SK-N-SH (cell line): ENCODE results near the gene NT5DC2. TPM values are rescaled to one million over a fixed set of nuclear protein-coding genes. Genes with fewer than 3 reads are reported as not detected.

Experiments used
- CTCF ChIA-PET: fragments of 300-600, 350-600 bp; formaldehyde crosslinking; extraction: SDS; loops from one replicate; lab custom pipeline; 2021; lab: Yijun Ruan, JAX
- POLR2A ChIA-PET: fragments of 350-600 bp; sonication (Branson Sonifier 250); formaldehyde crosslinking; extraction: SDS; loops from one replicate; lab custom pipeline; 2020; ENCODE audit warnings: antibody characterized with exemption, inconsistent platforms; lab: Yijun Ruan, JAX
- DNase-seq: peaks from one replicate; pipeline ENCODE4 v3.0.0; 2012
- H2AFZ ChIP-seq: fragments of 200-600 bp; sonication (generic); 2 replicates; pipeline ENCODE4 v1.8.1; 2016; ENCODE audit warnings: antibody characterized with exemption, mild to moderate bottlenecking, low read depth
- H3F3A ChIP-seq: fragments of 200-600 bp; sonication (generic); replicated peaks from 2 replicates; pipeline ENCODE3; 2016; ENCODE audit warnings: antibody characterized with exemption, mild to moderate bottlenecking; ENCODE audit not compliant: insufficient read depth
- H3K27ac ChIP-seq, 2 experiments: fragments of 200-500 bp in 1 of 2; fragments of 200-600 bp in 1 of 2; sonication (Bioruptor generic) in 1 of 2; sonication (generic), shearing (Covaris generic) in 1 of 2; 2 replicates each; pipeline versions ENCODE4 v1.5.1 to v1.6.1; 2014 to 2016; ENCODE audit warnings: low read depth in 2 of 2, inconsistent platforms in 1 of 2, low read length in 1 of 2, mild to moderate bottlenecking in 1 of 2, mixed read lengths in 1 of 2
- H3K27me3 ChIP-seq: fragments of 200-600 bp; sonication (generic), shearing (Covaris generic); 2 replicates; pipeline ENCODE4 v1.6.1; 2016; ENCODE audit warnings: mixed run types; ENCODE audit not compliant: insufficient read depth
- H3K36me3 ChIP-seq, 2 experiments: fragments of 200-500 bp in 1 of 2; fragments of 200-600 bp in 1 of 2; sonication (Bioruptor generic) in 1 of 2; sonication (generic) in 1 of 2; replicated peaks in 1 of 2; 2 replicates each; pipeline versions ENCODE3 to v1.5.1; 2014 to 2016; ENCODE audit warnings: low read length in 1 of 2, mild to moderate bottlenecking in 1 of 2; ENCODE audit not compliant: insufficient read depth in 2 of 2, control insufficient read depth in 1 of 2
- H3K4me1 ChIP-seq, 2 experiments: fragments of 200-500 bp in 1 of 2; fragments of 200-600 bp in 1 of 2; sonication (Bioruptor generic) in 1 of 2; sonication (generic), shearing (Covaris generic) in 1 of 2; 2 replicates each; pipeline versions ENCODE4 v1.5.1 to v1.6.1; 2014 to 2016; ENCODE audit warnings: low read depth in 1 of 2, low read length in 1 of 2, mixed run types in 1 of 2; ENCODE audit not compliant: insufficient read depth in 2 of 2, control insufficient read depth in 1 of 2
- H3K4me2 ChIP-seq: fragments of 200-600 bp; sonication (generic), shearing (Covaris generic); 2 replicates; pipeline ENCODE4 v1.6.1; 2017; ENCODE audit warnings: mixed run types
- H3K4me3 ChIP-seq, 2 experiments: fragments of 200-500 bp in 1 of 2; fragments of 200-600 bp in 1 of 2; sonication (Bioruptor generic) in 1 of 2; sonication (generic), shearing (Covaris generic) in 1 of 2; 2 replicates each; pipeline versions ENCODE4 v1.5.1 to v1.8.1; 2014 to 2016; ENCODE audit warnings: low read depth in 2 of 2, inconsistent platforms in 1 of 2, low read length in 1 of 2, mild to moderate bottlenecking in 1 of 2, mixed read lengths in 1 of 2, moderate library complexity in 1 of 2
- H3K79me2 ChIP-seq: fragments of 200-600 bp; sonication (generic); 2 replicates; pipeline ENCODE4 v1.8.1; 2017; ENCODE audit warnings: mild to moderate bottlenecking; ENCODE audit not compliant: insufficient read depth
- H3K9ac ChIP-seq: fragments of 200-600 bp; sonication (generic); 2 replicates; pipeline ENCODE4 v1.6.1; 2017; ENCODE audit warnings: mixed run types
- H3K9me2 ChIP-seq: fragments of 200-600 bp; sonication (generic); 2 replicates; pipeline ENCODE4 v1.6.1; 2017; ENCODE audit warnings: mixed run types
- H3K9me3 ChIP-seq: fragments of 200-600 bp; sonication (generic); 2 replicates; pipeline ENCODE4 v1.6.1; 2017; ENCODE audit warnings: mixed run types, mild to moderate bottlenecking, moderate library complexity
- H4K20me1 ChIP-seq: fragments of 200-600 bp; sonication (generic); 2 replicates; pipeline ENCODE4 v1.6.1; 2017; ENCODE audit warnings: mild to moderate bottlenecking, mixed run types; ENCODE audit not compliant: insufficient read depth
- CHD2 ChIP-seq: fragments of 150-350 bp; IDR thresholded peaks from 2 replicates; pipeline ENCODE4 v1.6.1; 2018; ENCODE audit warnings: low read length; ENCODE audit not compliant: partially characterized antibody
- EP300 ChIP-seq, 2 experiments: IDR thresholded peaks; 2 replicates each; pipeline versions ENCODE4 v1.4.0 to v1.6.1; 2012; ENCODE audit warnings: borderline replicate concordance in 1 of 2, low read depth in 1 of 2, low read length in 1 of 2
- EZH2phosphoT487 ChIP-seq: fragments of 200-600 bp; sonication (generic); IDR thresholded peaks from 2 replicates; pipeline ENCODE4 v1.6.1; 2017; ENCODE audit warnings: low read depth, mixed run types, mild to moderate bottlenecking, antibody characterized with exemption, moderate library complexity, borderline replicate concordance
- FOXJ3 ChIP-seq: sonication (generic); formaldehyde crosslinking; IDR thresholded peaks from 2 replicates; pipeline ENCODE4 v1.5.1; 2020; ENCODE audit warnings: mild to moderate bottlenecking, missing genetic modification reagents
- FOXM1 ChIP-seq: IDR thresholded peaks from 2 replicates; pipeline ENCODE4 v1.4.0; 2012; ENCODE audit warnings: low read depth, mild to moderate bottlenecking
- GABPA ChIP-seq: IDR thresholded peaks from 2 replicates; pipeline ENCODE4 v1.4.0; 2012; ENCODE audit warnings: low read depth, mild to moderate bottlenecking
- GATA2 ChIP-seq: sonication (generic); formaldehyde crosslinking; IDR thresholded peaks from 2 replicates; pipeline ENCODE4 v1.5.0; 2020; ENCODE audit warnings: mild to moderate bottlenecking, missing genetic modification reagents
- MEF2A ChIP-seq: IDR thresholded peaks from 2 replicates; pipeline ENCODE4 v1.4.0; 2012; ENCODE audit warnings: low read depth, borderline replicate concordance
- MXI1 ChIP-seq: IDR thresholded peaks from 2 replicates; pipeline ENCODE4 v1.6.1; 2012; ENCODE audit warnings: mild to moderate bottlenecking, low read depth, low read length, improper control_type of control experiment
- NRF1 ChIP-seq: IDR thresholded peaks from 2 replicates; pipeline ENCODE4 v1.6.1; 2012; ENCODE audit warnings: low read depth, mild to moderate bottlenecking, low read length
- RAD21 ChIP-seq: IDR thresholded peaks from 2 replicates; pipeline ENCODE4 v1.6.1; 2012; ENCODE audit warnings: mild to moderate bottlenecking, low read length
- RCOR1 ChIP-seq: fragments of 150-350 bp; IDR thresholded peaks from 2 replicates; pipeline ENCODE4 v1.6.1; 2017; ENCODE audit warnings: antibody characterized with exemption, low read length
- RFX5 ChIP-seq: IDR thresholded peaks from 2 replicates; pipeline ENCODE4 v1.6.1; 2012; ENCODE audit warnings: mild to moderate bottlenecking, improper control_type of control experiment, low read length
- RXRA ChIP-seq: IDR thresholded peaks from 2 replicates; pipeline ENCODE4 v1.4.0; 2012; ENCODE audit warnings: low read depth, mild to moderate bottlenecking, borderline replicate concordance
- TAF1 ChIP-seq: IDR thresholded peaks from 2 replicates; pipeline ENCODE4 v1.6.1; 2012; ENCODE audit warnings: low read depth, mild to moderate bottlenecking, low read length, moderate library complexity, borderline replicate concordance
- TCF12 ChIP-seq: IDR thresholded peaks from 2 replicates; pipeline ENCODE4 v1.4.0; 2012
- TEAD4 ChIP-seq: IDR thresholded peaks from 2 replicates; pipeline ENCODE4 v1.4.0; 2012; ENCODE audit warnings: mild to moderate bottlenecking, borderline replicate concordance; ENCODE audit not compliant: insufficient read depth
- YY1 ChIP-seq: IDR thresholded peaks from 2 replicates; pipeline ENCODE4 v1.4.0; 2012; ENCODE audit warnings: low read depth, mild to moderate bottlenecking
- WGBS: methylation state at CpG from one replicate; pipeline ENCODE4 v1.1.6; 2017; ENCODE audit warnings: low lambda C conversion rate; 5-methylcytosine and 5-hydroxymethylcytosine counted together
- polyA plus RNA-seq, 3 experiments: library from polyadenylated mRNA; depleted of rRNA; stranded (reverse); fragments of >200 nt; gene quantifications; 2 replicates each; pipeline ENCODE4 v1.2.3, GENCODE V29; 2012
- TF ChIP-seq, protein P1 (sequence below): fragments of 200-600 bp; sonication (generic); IDR thresholded peaks from 2 replicates; pipeline ENCODE4 v1.6.1; 2017; ENCODE audit warnings: antibody characterized with exemption, mild to moderate bottlenecking, moderate library complexity
- TF ChIP-seq, protein P2 (sequence below): IDR thresholded peaks from 2 replicates; pipeline ENCODE4 v1.6.1; 2012; ENCODE audit warnings: mild to moderate bottlenecking, low read depth, low read length, moderate library complexity
- TF ChIP-seq, protein P3 (sequence below): IDR thresholded peaks from 2 replicates; pipeline ENCODE4 v1.4.0; 2012; ENCODE audit warnings: low read depth, borderline replicate concordance

The NT5DC2 gene
- polyA plus RNA-seq, 1 of the 3 experiments (the other 2 are of a cell fraction): 113 TPM

DNA sequence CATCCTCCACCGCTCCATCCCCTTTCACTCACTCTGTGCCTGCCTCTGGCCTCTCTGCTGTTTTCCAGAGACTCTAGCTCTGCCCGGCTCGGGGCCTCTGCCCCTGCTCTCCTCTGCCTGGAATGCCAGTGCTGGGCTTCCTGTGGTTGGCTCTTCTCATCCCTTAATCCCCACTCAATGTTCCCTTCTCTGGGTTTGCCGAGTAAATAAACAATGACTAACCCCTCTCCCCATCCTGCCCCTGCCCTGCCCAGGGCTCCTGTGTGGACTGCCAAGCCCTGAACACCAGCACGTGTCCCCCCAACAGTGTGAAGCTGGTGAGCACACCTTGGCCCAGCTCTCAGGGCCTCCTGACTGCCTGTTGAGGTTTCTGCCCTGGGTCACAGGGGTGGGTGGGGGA, 26.3 kb downstream of the NT5DC2 start:
- Histone ChIP-seq H3K27ac (no peak overlapping the region), H2AFZ (no peak overlapping the region), H3K9me2 (no peaks in the 10 kb centered on the region), H3K4me1 (peaks cover 0 to 9% of the 10 kb centered on the region in 2 experiments; a peak in 1 of 4 replicates), H3K4me3 (no peak overlapping the region), H3K27me3 (no peaks in the 10 kb centered on the region), H3K79me2 (no peaks in the 10 kb centered on the region), H3K4me2 (no peak overlapping the region), H3K9ac (no peak overlapping the region), H3K9me3 (no peaks in the 10 kb centered on the region), H4K20me1 (no peaks in the 10 kb centered on the region), H3K36me3 (no peaks in the 10 kb centered on the region), H3F3A (no peaks in the 10 kb centered on the region)
- CTCF ChIA-PET: interaction anchor here (0.6 to 0.7 kb wide), 2 partner anchors 19 to 35 kb away, joined by 3 to 4 read pairs; no protein-coding TSS in a partner anchor
- WGBS: 70% methylated on average over 4 of the region's 5 CpGs
- POLR2A ChIA-PET: no interaction called here
- TF ChIP-seq CHD2 (no peak), RXRA (no peak), MEF2A (no peak), MXI1 (no peak), RCOR1 (no peak), EZH2phosphoT487 (no peak), TAF1 (no peak), GATA2 (no peak), TCF12 (no peak), GABPA (no peak), FOXJ3 (CRISPR knock-in tag) (no peak), FOXM1 (no peak)
- TF ChIP-seq, protein P1, sequence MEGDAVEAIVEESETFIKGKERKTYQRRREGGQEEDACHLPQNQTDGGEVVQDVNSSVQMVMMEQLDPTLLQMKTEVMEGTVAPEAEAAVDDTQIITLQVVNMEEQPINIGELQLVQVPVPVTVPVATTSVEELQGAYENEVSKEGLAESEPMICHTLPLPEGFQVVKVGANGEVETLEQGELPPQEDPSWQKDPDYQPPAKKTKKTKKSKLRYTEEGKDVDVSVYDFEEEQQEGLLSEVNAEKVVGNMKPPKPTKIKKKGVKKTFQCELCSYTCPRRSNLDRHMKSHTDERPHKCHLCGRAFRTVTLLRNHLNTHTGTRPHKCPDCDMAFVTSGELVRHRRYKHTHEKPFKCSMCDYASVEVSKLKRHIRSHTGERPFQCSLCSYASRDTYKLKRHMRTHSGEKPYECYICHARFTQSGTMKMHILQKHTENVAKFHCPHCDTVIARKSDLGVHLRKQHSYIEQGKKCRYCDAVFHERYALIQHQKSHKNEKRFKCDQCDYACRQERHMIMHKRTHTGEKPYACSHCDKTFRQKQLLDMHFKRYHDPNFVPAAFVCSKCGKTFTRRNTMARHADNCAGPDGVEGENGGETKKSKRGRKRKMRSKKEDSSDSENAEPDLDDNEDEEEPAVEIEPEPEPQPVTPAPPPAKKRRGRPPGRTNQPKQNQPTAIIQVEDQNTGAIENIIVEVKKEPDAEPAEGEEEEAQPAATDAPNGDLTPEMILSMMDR: no peak
- no peak for DNase-seq

DNA sequence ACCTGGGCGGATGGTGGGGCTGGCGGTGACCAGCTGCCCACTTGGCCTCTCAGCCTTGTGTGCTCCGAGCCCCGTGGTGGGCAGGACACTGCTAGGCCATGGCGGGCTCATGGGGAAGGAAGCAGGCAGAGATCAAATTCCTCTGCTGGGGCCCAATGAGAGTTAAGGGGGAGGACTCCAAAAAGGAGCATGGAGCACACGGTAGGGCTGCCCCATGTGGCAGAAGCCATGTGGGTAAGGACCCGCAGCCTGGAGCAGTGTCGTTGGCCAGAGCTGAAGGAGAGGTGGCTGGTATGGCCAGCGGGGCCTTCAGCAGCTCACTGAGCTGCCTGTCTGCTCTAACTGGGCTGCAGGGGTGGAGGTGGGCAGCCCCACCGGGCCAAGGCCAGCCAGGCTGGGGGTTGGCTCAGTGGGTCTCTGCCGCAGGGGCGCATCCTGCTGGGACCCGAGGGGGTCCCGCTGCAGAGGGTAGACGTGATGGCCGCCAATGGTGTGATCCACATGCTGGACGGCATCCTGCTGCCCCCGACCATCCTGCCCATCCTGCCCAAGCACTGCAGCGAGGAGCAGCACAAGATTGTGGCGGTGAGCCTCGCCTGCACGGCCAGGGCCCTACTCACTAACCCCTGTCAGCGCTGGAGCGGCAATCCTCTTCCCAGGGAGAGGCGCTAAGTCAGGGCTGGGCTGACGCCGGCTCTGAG, 27.2 kb downstream of the NT5DC2 start:
- ChIA-PET POLR2A (no interaction called here), CTCF (interaction anchor here (0.7 to 1.0 kb wide), 2 partner anchors 20 to 532 kb away, joined by 3 to 4 read pairs; partner anchors contain the start of gene ABHD14B)
- WGBS: 76% methylated on average over 13 of the region's 27 CpGs
- no peaks in the 10 kb centered on the region for H4K20me1 ChIP-seq
- no peaks in the 10 kb centered on the region for H3K79me2 ChIP-seq
- H3K9ac ChIP-seq: no peak overlapping the region
- no peaks in the 10 kb centered on the region for H3K27me3 ChIP-seq
- no peak overlapping the region for H2AFZ ChIP-seq
- H3K4me2 ChIP-seq: no peak overlapping the region
- no peak overlapping the region for H3K4me3 ChIP-seq
- no peak for DNase-seq
- H3K4me1 ChIP-seq: peaks cover 0 to 8% of the 10 kb centered on the region in 2 experiments; a peak in 1 of 4 replicates
- no peaks in the 10 kb centered on the region for H3K9me2 ChIP-seq
- H3K27ac ChIP-seq: no peak overlapping the region
- H3F3A ChIP-seq: no peaks in the 10 kb centered on the region
- no peaks in the 10 kb centered on the region for H3K9me3 ChIP-seq
- no peaks in the 10 kb centered on the region for H3K36me3 ChIP-seq
- TF ChIP-seq RFX5 (no peak), GATA2 (no peak), NRF1 (no peak), RXRA (no peak), RAD21 (no peak), YY1 (no peak), EP300 (IDR thresholded peaks at IDR 0.05; ENCODE audit: borderline replicate concordance in 1 of 2, low read depth in 1 of 2, low read length in 1 of 2) (no peak), CHD2 (no peak), TEAD4 (no peak)
- TF ChIP-seq, protein P2, sequence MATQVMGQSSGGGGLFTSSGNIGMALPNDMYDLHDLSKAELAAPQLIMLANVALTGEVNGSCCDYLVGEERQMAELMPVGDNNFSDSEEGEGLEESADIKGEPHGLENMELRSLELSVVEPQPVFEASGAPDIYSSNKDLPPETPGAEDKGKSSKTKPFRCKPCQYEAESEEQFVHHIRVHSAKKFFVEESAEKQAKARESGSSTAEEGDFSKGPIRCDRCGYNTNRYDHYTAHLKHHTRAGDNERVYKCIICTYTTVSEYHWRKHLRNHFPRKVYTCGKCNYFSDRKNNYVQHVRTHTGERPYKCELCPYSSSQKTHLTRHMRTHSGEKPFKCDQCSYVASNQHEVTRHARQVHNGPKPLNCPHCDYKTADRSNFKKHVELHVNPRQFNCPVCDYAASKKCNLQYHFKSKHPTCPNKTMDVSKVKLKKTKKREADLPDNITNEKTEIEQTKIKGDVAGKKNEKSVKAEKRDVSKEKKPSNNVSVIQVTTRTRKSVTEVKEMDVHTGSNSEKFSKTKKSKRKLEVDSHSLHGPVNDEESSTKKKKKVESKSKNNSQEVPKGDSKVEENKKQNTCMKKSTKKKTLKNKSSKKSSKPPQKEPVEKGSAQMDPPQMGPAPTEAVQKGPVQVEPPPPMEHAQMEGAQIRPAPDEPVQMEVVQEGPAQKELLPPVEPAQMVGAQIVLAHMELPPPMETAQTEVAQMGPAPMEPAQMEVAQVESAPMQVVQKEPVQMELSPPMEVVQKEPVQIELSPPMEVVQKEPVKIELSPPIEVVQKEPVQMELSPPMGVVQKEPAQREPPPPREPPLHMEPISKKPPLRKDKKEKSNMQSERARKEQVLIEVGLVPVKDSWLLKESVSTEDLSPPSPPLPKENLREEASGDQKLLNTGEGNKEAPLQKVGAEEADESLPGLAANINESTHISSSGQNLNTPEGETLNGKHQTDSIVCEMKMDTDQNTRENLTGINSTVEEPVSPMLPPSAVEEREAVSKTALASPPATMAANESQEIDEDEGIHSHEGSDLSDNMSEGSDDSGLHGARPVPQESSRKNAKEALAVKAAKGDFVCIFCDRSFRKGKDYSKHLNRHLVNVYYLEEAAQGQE: no peak
- TF ChIP-seq, protein P3, sequence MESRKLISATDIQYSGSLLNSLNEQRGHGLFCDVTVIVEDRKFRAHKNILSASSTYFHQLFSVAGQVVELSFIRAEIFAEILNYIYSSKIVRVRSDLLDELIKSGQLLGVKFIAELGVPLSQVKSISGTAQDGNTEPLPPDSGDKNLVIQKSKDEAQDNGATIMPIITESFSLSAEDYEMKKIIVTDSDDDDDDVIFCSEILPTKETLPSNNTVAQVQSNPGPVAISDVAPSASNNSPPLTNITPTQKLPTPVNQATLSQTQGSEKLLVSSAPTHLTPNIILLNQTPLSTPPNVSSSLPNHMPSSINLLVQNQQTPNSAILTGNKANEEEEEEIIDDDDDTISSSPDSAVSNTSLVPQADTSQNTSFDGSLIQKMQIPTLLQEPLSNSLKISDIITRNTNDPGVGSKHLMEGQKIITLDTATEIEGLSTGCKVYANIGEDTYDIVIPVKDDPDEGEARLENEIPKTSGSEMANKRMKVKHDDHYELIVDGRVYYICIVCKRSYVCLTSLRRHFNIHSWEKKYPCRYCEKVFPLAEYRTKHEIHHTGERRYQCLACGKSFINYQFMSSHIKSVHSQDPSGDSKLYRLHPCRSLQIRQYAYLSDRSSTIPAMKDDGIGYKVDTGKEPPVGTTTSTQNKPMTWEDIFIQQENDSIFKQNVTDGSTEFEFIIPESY: no peak
